Uterus (tissue), 4 donors: ENCODE results near the gene PDCD7. TPM values are rescaled to one million over a fixed set of nuclear protein-coding genes. Genes with fewer than 3 reads are reported as not detected.

ENCODE experiments used
- DNase-seq, 2 donors: peaks; one replicate each; pipeline ENCODE4 v3.0.0-alpha.2; 2019 to 2020
- H3K27ac ChIP-seq, 2 donors: fragments of 200-600 bp; sonication (generic); 1 replicate in 1 of 2; 2 replicates in 1 of 2; pipeline ENCODE4 v1.5.1; 2016 to 2018
- H3K27me3 ChIP-seq, 2 donors: fragments of 200-600 bp; sonication (generic); one replicate each; pipeline ENCODE4 v1.5.1; 2018 to 2019; ENCODE audit warnings: control low read depth in 1 of 2
- H3K36me3 ChIP-seq, 2 donors: fragments of 200-600 bp; sonication (generic); one replicate each; pipeline ENCODE4 v1.5.1; 2019; ENCODE audit warnings: control low read depth in 1 of 2
- H3K4me1 ChIP-seq, 2 donors: fragments of 200-600 bp; sonication (generic); one replicate each; pipeline ENCODE4 v1.5.1; 2018 to 2019; ENCODE audit warnings: control low read depth in 1 of 2
- H3K4me3 ChIP-seq, 2 donors: fragments of 200-600 bp; sonication (generic); 1 replicate in 1 of 2; 2 replicates in 1 of 2; pipeline ENCODE4 v1.5.1; 2018 to 2019; ENCODE audit warnings: mild to moderate bottlenecking in 1 of 2
- H3K9me3 ChIP-seq, 2 donors: fragments of 200-600 bp; sonication (generic); one replicate each; pipeline ENCODE4 v1.5.1; 2019; ENCODE audit warnings: control low read depth in 1 of 2
- POLR2A ChIP-seq, 2 donors: fragments of 450-650 bp; IDR thresholded peaks; one replicate each; pipeline ENCODE4 v1.6.1; 2016; ENCODE audit warnings: antibody characterized with exemption in 2 of 2, mild to moderate bottlenecking in 1 of 2, moderate library complexity in 1 of 2
- intact Hi-C: fragments of 100-400 bp; cut with DNase I; formaldehyde crosslinking; loops from one replicate; pipeline ENCODE4 v1.15.1; 2023; ENCODE audit warnings: low total_unique reads
- total RNA-seq, 4 donors: library from RNA; depleted of rRNA in 3 of 4; stranded (reverse); fragments of >200 nt in 3 of 4; gene quantifications; one replicate each; pipeline versions ENCODE4 v1.1.0 to v1.2.4, GENCODE V29; 2014 to 2023
- TF ChIP-seq, protein P1 (sequence below), 4 experiments: fragments of 200-600 bp in 2 of 4; fragments of 450-650 bp in 2 of 4; sonication (generic) in 2 of 4; IDR thresholded peaks; one replicate each; pipeline ENCODE4 v1.5.1; 2016 to 2019; ENCODE audit warnings: antibody characterized with exemption in 4 of 4, mild to moderate bottlenecking in 2 of 4, moderate library complexity in 1 of 4
- donor health status: DM: yes; HTN: yes; CAD: no.

Gene PDCD7
- total RNA-seq, 4 donors from 2014 or later, result 14.7 to 34.5 (median 26.6) TPM

DNA sequence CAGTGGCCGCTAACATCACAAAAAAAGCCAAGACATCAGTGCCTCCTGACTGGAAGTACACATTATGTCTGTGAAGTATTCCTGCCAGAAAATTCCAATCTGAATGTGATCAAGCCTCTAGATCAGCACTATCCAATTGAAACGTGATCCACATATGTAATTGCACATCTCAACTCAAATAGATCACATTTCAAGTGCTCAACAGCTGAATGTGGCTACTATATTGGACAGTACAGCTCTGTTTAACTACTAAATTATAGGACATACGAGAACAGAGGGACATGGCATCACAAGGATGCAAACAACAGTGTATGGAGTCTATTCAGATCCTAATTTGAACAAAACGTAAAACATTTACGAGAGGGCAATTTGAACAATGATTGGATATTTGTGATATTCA is 18.1 kb downstream of the PDCD7 start:
- no peaks in the 10 kb centered on the region for H3K9me3 ChIP-seq
- H3K4me1 ChIP-seq, result no peaks in the 10 kb centered on the region
- H3K4me3 ChIP-seq, result no peak overlapping the region
- H3K27me3 ChIP-seq, result no peaks in the 10 kb centered on the region
- TF ChIP-seq, protein P1, sequence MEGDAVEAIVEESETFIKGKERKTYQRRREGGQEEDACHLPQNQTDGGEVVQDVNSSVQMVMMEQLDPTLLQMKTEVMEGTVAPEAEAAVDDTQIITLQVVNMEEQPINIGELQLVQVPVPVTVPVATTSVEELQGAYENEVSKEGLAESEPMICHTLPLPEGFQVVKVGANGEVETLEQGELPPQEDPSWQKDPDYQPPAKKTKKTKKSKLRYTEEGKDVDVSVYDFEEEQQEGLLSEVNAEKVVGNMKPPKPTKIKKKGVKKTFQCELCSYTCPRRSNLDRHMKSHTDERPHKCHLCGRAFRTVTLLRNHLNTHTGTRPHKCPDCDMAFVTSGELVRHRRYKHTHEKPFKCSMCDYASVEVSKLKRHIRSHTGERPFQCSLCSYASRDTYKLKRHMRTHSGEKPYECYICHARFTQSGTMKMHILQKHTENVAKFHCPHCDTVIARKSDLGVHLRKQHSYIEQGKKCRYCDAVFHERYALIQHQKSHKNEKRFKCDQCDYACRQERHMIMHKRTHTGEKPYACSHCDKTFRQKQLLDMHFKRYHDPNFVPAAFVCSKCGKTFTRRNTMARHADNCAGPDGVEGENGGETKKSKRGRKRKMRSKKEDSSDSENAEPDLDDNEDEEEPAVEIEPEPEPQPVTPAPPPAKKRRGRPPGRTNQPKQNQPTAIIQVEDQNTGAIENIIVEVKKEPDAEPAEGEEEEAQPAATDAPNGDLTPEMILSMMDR (IDR thresholded peaks at IDR 0.05), result no peak
- intact Hi-C loops, result no loop called here
- no peaks in the 10 kb centered on the region for H3K36me3 ChIP-seq
- no peak for DNase-seq
- H3K27ac ChIP-seq, result no peak overlapping the region

DNA sequence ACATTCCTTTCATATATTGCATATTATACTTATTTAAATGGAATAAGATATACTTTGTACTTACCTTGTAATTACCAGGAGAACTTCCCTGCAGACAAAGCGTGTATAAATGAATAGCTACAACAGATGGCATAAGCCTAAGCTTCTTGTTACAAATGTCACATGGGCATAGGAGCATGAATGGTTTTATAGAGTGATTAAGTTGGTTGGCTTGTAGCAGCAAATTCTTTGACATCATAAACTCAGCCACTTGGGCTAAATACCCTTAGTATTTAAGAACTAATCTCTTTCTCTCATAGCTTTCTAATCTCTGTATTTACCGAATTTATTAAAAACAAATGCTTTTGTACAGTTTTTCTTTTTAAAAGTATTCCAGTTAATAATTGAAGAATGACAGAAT is 18.5 kb downstream of the PDCD7 start, which contains the start of gene UBAP1L:
TSS of gene UBAP1L (minus strand) at position 115 of the 400 bp plus-strand sequence. CDS start 8,985 bp downstream, outside the sequence.
- H3K27ac ChIP-seq, result no peak within 1 kb of the TSS
- no peaks in the 10 kb centered on the region for H3K9me3 ChIP-seq
- intact Hi-C loops, result no loop called here
- H3K4me1 ChIP-seq, result no peaks in the 10 kb centered on the region
- H3K4me3 ChIP-seq, result no peak within 1 kb of the TSS
- no peak for DNase-seq
- TF ChIP-seq, protein P1 (IDR thresholded peaks at IDR 0.05), result no peak
- no peak for TF ChIP-seq POLR2A (IDR thresholded peaks at IDR 0.05)
- no peaks in the 10 kb centered on the region for H3K27me3 ChIP-seq
- H3K36me3 ChIP-seq, result no peaks in the 10 kb centered on the region

- no peak for DNase-seq
- no peak for TF ChIP-seq POLR2A (IDR thresholded peaks at IDR 0.05)
- TF ChIP-seq, protein P1 (IDR thresholded peaks at IDR 0.05), result no peak
- Histone ChIP-seq H3K27me3 (no peaks in the 10 kb centered on the region), H3K4me3 (no peak overlapping the region), H3K4me1 (no peaks in the 10 kb centered on the region), H3K9me3 (no peaks in the 10 kb centered on the region), H3K27ac (no peak overlapping the region), H3K36me3 (no peaks in the 10 kb centered on the region)
- intact Hi-C loops, result no loop called here
Measured at GRCh38 chr15:65110676-65111292, 22.8 kb downstream of the PDCD7 start.

DNA sequence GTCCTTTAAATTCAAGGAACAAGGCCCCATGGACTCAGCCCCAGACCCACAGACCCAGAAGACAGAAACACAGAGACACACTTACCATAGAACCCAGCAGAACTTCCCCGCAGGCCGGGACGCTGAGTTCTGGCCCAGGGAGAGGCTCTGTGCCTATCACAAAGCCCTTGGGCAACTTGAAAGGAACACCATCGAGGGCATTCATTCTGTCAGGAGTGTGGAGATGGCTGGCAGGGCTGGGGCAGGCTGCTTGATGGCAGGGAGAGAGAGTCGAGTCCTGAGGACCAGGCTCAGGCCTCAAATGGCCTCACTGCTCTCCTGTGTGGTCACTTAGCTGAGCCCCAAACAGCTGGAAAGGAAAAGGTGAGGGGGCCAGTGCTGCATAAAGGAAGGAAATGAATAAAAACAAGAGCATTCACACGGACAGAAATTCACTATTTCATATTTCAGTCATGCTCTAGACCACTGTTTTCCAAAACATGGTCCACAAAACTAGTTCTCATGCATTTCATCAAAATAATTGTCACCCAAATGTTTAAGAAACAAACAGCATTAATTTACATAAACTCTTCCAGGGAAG is 27.5 kb downstream of the PDCD7 start:
- H3K27me3 ChIP-seq, result no peaks in the 10 kb centered on the region
- intact Hi-C loops, result no loop called here
- no peaks in the 10 kb centered on the region for H3K36me3 ChIP-seq

GRCh38 chr15:65105038-65105437 is 28.6 kb downstream of the PDCD7 start:
- Histone ChIP-seq H3K9me3 (no peaks in the 10 kb centered on the region), H3K4me1 (no peaks in the 10 kb centered on the region), H3K4me3 (no peak overlapping the region), H3K27ac (no peak overlapping the region), H3K36me3 (no peaks in the 10 kb centered on the region), H3K27me3 (no peaks in the 10 kb centered on the region)
- DNase-seq, result no peak
- intact Hi-C loops, result no loop called here
- TF ChIP-seq POLR2A (IDR thresholded peaks at IDR 0.05), result no peak
- TF ChIP-seq, protein P1 (IDR thresholded peaks at IDR 0.05), result no peak

More for the DNA sequence above, 27.5 kb downstream of the PDCD7 start:
- DNase-seq, result no peak
- H3K4me3 ChIP-seq, result no peak overlapping the region
- TF ChIP-seq POLR2A (IDR thresholded peaks at IDR 0.05), result no peak
- TF ChIP-seq, protein P1 (IDR thresholded peaks at IDR 0.05), result no peak
- no peaks in the 10 kb centered on the region for H3K4me1 ChIP-seq
- H3K27ac ChIP-seq, result no peak overlapping the region
- H3K9me3 ChIP-seq, result no peaks in the 10 kb centered on the region
